Neural cell (in vitro differentiated cells): ENCODE measurements around the gene TMEM107.

Experiments used
- EP300 ChIP-seq: fragments of 450-650 bp; conservative IDR thresholded peaks from 2 replicates; pipeline ENCODE4 v1.6.1; 2014; ENCODE audit warnings: antibody characterized with exemption, mild to moderate bottlenecking, moderate library complexity; ENCODE audit not compliant: poor library complexity, severe bottlenecking
- POLR2AphosphoS5 ChIP-seq: IDR thresholded peaks from 2 replicates; pipeline ENCODE4 v1.6.1; 2012
- RAD21 ChIP-seq: fragments of 450-650 bp; conservative IDR thresholded peaks from 2 replicates; pipeline ENCODE4 v1.6.1; 2014; ENCODE audit warnings: antibody characterized with exemption, mild to moderate bottlenecking, moderate library complexity
- TAF1 ChIP-seq: IDR thresholded peaks from 2 replicates; pipeline ENCODE4 v1.6.1; 2012; ENCODE audit warnings: low read depth
- TF ChIP-seq, protein P1 (sequence below): IDR thresholded peaks from 2 replicates; pipeline ENCODE4 v1.6.1; 2012; ENCODE audit warnings: borderline replicate concordance
- TF ChIP-seq, protein P2 (sequence below): fragments of 450-650 bp; IDR thresholded peaks from 2 replicates; pipeline ENCODE4 v1.5.1; 2014; ENCODE audit warnings: antibody characterized with exemption, mild to moderate bottlenecking, moderate library complexity; ENCODE audit not compliant: poor library complexity, severe bottlenecking

DNA sequence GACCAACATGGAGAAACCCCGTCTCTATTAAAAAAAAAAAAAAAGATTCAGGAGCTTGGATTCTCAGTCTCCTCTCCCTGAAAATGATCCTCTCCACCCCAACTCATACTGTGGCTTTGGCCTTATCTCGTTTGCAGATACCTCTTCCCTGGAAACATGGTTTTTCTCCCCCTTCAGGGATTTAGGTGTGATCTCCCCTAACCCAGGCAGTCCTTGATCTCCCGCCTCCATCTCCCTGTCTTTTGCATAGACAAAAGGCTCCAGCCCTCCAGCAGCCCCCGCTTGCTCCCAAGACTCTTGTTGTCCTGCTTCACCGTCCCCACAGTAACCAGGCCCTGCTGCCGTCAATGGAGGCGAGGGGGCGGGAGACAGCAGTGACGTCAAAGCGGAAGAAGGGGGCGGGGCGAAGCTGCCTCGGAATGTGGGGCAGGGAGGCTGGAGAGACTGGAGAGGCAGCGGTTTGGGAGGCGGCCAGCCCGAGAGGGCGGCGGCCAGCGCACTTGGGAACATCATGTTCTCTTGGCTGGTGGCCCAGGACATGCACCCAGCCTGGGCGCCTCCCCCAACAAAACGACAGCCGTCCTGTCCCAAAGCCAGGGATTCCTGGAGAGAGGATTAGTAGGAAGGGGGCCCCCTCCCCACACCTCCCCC is 22.1 kb downstream of the TMEM107 start:
- peak; percentile 68 for TF ChIP-seq POLR2AphosphoS5
- TF ChIP-seq, protein P1, sequence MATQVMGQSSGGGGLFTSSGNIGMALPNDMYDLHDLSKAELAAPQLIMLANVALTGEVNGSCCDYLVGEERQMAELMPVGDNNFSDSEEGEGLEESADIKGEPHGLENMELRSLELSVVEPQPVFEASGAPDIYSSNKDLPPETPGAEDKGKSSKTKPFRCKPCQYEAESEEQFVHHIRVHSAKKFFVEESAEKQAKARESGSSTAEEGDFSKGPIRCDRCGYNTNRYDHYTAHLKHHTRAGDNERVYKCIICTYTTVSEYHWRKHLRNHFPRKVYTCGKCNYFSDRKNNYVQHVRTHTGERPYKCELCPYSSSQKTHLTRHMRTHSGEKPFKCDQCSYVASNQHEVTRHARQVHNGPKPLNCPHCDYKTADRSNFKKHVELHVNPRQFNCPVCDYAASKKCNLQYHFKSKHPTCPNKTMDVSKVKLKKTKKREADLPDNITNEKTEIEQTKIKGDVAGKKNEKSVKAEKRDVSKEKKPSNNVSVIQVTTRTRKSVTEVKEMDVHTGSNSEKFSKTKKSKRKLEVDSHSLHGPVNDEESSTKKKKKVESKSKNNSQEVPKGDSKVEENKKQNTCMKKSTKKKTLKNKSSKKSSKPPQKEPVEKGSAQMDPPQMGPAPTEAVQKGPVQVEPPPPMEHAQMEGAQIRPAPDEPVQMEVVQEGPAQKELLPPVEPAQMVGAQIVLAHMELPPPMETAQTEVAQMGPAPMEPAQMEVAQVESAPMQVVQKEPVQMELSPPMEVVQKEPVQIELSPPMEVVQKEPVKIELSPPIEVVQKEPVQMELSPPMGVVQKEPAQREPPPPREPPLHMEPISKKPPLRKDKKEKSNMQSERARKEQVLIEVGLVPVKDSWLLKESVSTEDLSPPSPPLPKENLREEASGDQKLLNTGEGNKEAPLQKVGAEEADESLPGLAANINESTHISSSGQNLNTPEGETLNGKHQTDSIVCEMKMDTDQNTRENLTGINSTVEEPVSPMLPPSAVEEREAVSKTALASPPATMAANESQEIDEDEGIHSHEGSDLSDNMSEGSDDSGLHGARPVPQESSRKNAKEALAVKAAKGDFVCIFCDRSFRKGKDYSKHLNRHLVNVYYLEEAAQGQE, result no peak
- peak; percentile 44 for TF ChIP-seq EP300
- TF ChIP-seq, protein P2, sequence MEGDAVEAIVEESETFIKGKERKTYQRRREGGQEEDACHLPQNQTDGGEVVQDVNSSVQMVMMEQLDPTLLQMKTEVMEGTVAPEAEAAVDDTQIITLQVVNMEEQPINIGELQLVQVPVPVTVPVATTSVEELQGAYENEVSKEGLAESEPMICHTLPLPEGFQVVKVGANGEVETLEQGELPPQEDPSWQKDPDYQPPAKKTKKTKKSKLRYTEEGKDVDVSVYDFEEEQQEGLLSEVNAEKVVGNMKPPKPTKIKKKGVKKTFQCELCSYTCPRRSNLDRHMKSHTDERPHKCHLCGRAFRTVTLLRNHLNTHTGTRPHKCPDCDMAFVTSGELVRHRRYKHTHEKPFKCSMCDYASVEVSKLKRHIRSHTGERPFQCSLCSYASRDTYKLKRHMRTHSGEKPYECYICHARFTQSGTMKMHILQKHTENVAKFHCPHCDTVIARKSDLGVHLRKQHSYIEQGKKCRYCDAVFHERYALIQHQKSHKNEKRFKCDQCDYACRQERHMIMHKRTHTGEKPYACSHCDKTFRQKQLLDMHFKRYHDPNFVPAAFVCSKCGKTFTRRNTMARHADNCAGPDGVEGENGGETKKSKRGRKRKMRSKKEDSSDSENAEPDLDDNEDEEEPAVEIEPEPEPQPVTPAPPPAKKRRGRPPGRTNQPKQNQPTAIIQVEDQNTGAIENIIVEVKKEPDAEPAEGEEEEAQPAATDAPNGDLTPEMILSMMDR, result no peak
- no peak for TF ChIP-seq RAD21
- peak; percentile 31 for TF ChIP-seq TAF1
